ENCODE measurements around the gene DEFB124. TPM values are rescaled to one million over a fixed set of nuclear protein-coding genes. Genes with fewer than 3 reads are reported as not detected.

DEFB124 gene
- total RNA-seq, 4 donors from 2014 or later = not detected

DNA sequence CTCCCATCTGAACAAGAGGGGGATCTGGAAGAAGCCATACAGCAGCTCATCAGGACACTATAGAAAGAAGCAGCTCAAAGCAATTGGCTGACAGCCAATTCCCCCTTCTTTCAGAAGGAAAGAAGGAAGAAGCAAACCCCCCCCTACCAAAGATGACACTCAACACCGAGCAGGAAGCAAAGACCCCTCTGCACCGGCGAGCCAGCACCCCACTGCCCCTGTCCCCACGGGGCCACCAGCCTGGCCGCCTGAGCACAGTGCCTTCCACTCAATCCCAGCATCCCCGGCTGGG, 1.3 kb upstream of the DEFB124 start:
- Histone ChIP-seq H3K9me3 (no peaks in the 10 kb centered on the region), H3K36me3 (no peaks in the 10 kb centered on the region), H3K27me3 (peaks cover 21% of the 10 kb centered on the region), H3K4me1 (peaks cover 0 to 10% (median 3%) of the 10 kb centered on the region in 4 donors), H3K4me3 (peak overlapping the region in 1 of 4 donors; percentile 3), H3K27ac (peak overlapping the region; percentile 41 to 75 (median 63))
- DNase-seq = no peak
- in situ Hi-C loops (cut with MboI; ENCODE audit: low pct_ligation_motif_present in 1 of 4, low pct_unique_long_range_greater_than_20kb in 1 of 4, low sequenced_read_pairs in 3 of 4) = no loop called here
- 85% methylated on average over 6 of the region's 6 CpGs; no CpG with 5 or more reads in 1 of the 2 donors for WGBS, 2 donors (ENCODE audit: low coverage in 1 of 2)
- TF ChIP-seq, protein P1, sequence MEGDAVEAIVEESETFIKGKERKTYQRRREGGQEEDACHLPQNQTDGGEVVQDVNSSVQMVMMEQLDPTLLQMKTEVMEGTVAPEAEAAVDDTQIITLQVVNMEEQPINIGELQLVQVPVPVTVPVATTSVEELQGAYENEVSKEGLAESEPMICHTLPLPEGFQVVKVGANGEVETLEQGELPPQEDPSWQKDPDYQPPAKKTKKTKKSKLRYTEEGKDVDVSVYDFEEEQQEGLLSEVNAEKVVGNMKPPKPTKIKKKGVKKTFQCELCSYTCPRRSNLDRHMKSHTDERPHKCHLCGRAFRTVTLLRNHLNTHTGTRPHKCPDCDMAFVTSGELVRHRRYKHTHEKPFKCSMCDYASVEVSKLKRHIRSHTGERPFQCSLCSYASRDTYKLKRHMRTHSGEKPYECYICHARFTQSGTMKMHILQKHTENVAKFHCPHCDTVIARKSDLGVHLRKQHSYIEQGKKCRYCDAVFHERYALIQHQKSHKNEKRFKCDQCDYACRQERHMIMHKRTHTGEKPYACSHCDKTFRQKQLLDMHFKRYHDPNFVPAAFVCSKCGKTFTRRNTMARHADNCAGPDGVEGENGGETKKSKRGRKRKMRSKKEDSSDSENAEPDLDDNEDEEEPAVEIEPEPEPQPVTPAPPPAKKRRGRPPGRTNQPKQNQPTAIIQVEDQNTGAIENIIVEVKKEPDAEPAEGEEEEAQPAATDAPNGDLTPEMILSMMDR (IDR thresholded peaks at IDR 0.05) = no peak
- TF ChIP-seq POLR2A (IDR thresholded peaks at IDR 0.05) (no peak), EP300 (IDR thresholded peaks at IDR 0.05; ENCODE audit: low read depth) (no peak), POLR2AphosphoS5 (IDR thresholded peaks at IDR 0.05) (no peak)
- intact Hi-C loops (cut with DNase I; ENCODE audit: low total_unique reads) = no loop called here

DNA sequence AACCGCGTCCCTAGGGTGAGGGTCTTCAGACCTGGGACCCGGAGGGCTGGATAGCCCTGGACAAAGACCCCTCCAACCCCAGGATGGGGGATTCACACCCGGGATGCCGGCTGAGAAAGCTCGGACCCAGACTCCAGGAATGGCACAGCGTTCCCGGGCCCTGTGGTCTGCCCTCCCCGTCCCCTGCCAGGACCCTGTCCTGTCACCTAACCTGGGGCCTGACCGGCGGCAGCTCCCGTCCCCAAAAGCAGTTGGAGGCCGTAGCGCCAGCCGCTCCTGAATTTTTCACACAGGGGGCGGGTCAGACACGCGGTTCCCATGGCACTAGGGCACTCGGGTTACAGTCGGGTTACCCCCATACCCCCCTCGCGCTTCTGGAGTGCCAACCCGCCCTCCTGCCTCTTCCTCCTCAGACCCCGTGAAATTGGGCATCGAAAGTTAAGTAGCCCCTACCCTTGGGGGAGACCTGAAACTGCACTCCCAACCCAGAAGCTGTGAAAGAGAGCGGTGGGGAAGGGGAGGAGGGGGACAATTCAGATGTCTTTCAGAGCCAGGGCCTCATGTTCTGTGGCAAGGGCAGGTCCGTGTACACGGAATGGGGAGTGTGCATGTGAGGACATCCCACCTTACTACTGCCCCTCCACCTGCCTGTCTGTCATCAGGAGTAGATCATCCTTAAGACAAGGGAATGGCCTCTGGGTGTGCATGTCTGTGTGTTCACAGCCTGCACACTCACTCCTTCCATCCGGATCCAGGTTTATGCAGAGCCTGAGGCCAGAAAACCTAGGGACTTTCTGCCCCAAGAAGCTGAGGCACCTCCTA, 756 bp upstream of the DEFB124 start:
- WGBS, 2 donors (ENCODE audit: low coverage in 1 of 2) = 14% methylated on average over 29 of the region's 29 CpGs; no CpG with 5 or more reads in 1 of the 2 donors
- peaks cover 0 to 10% (median 3%) of the 10 kb centered on the region in 4 donors for H3K4me1 ChIP-seq
- intact Hi-C loops (cut with DNase I; ENCODE audit: low total_unique reads) (no loop called here), in situ Hi-C loops (cut with MboI; ENCODE audit: low pct_ligation_motif_present in 1 of 4, low pct_unique_long_range_greater_than_20kb in 1 of 4, low sequenced_read_pairs in 3 of 4) (no loop called here)
- peaks cover 21% of the 10 kb centered on the region for H3K27me3 ChIP-seq
- no peaks in the 10 kb centered on the region for H3K9me3 ChIP-seq
- H3K4me3 ChIP-seq = peak overlapping the region; percentile 16 to 53 (median 32)
- DNase-seq = no peak
- TF ChIP-seq POLR2A (IDR thresholded peaks at IDR 0.05) = no peak
- TF ChIP-seq EP300 (IDR thresholded peaks at IDR 0.05; ENCODE audit: low read depth) = no peak
- no peaks in the 10 kb centered on the region for H3K36me3 ChIP-seq
- peak overlapping the region; percentile 41 to 75 (median 63) for H3K27ac ChIP-seq

DNA sequence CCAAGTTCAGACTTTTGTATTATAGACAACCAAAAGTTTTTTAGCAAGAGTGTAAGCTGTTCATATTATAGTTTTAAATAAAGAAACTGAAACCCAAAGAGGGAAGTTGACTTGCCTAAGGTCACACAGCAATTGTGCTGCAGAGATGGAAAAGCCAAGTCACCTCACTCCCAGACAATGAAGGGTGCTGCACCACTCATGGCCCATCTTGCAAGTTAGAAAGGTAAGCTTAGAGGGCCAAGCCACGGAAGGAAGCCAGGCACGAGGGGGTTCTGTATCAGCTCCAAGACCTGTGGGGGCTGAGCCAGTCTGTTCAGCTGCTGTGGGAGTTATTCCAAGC, 860 bp downstream of the DEFB124 start:
- intact Hi-C loops (cut with DNase I; ENCODE audit: low total_unique reads) = no loop called here
- in situ Hi-C loops (cut with MboI; ENCODE audit: low pct_ligation_motif_present in 1 of 4, low pct_unique_long_range_greater_than_20kb in 1 of 4, low sequenced_read_pairs in 3 of 4) = no loop called here
- Histone ChIP-seq H3K9me3 (no peaks in the 10 kb centered on the region), H3K36me3 (no peaks in the 10 kb centered on the region), H3K4me3 (no peak overlapping the region), H3K27me3 (peaks cover 21% of the 10 kb centered on the region), H3K4me1 (peaks cover 0 to 10% (median 3%) of the 10 kb centered on the region in 4 donors), H3K27ac (peak overlapping the region in 1 of 4 donors; percentile 17)
- WGBS, 2 donors (ENCODE audit: low coverage in 1 of 2) = 71% methylated on average over 2 of the region's 2 CpGs; no CpG with 5 or more reads in 1 of the 2 donors
- TF ChIP-seq POLR2A (IDR thresholded peaks at IDR 0.05) (no peak), EP300 (IDR thresholded peaks at IDR 0.05; ENCODE audit: low read depth) (no peak), POLR2AphosphoS5 (IDR thresholded peaks at IDR 0.05) (no peak)
- TF ChIP-seq, protein P1 (IDR thresholded peaks at IDR 0.05) = no peak
- DNase-seq = no peak

DNA sequence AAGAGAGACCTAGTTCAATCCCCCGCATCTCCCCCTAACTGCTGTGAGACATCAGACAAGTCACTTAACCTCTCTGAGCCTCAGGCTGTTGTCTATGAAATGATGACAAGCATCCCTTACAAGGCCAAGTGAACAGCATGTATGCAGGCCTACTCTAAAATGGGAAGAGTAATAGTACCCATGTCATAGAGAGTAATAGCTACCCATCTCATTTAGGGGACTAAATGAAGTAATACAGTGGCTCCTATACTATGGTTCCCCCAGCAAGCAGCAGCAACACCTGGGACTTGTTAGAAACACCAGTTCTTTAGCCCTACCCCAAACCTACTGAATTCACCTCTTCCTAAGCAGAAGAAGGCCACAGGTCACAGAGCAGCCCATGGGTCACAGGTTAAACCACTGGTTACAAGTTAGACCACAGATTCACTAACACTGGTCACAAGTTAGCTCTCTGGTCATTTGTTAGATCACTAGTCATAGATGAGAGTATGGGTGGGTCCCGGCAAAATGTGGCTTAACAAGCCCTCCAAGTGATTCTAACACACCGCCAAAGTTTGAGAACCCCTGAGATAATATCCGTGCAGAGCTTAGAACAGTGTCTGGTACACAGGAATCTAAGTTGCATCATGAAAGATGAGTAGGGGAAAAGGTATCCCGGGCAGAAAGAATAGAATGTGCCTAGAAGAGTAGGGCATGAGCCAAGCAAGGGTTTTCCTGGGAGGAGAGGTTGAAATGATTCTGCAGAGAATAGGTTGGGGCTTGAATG, 1.4 kb downstream of the DEFB124 start:
- no peak overlapping the region for H3K27ac ChIP-seq

More for the DNA sequence above, 1.4 kb downstream of the DEFB124 start:
- intact Hi-C loops (cut with DNase I; ENCODE audit: low total_unique reads) (no loop called here), in situ Hi-C loops (cut with MboI; ENCODE audit: low pct_ligation_motif_present in 1 of 4, low pct_unique_long_range_greater_than_20kb in 1 of 4, low sequenced_read_pairs in 3 of 4) (no loop called here)
- 68 to 83% methylated on average over 2 to 5 of the region's 5 CpGs for WGBS, 2 donors (ENCODE audit: low coverage in 1 of 2)
- H3K27me3 ChIP-seq = peaks cover 21% of the 10 kb centered on the region
- peaks cover 0 to 10% (median 3%) of the 10 kb centered on the region in 4 donors for H3K4me1 ChIP-seq
- no peaks in the 10 kb centered on the region for H3K36me3 ChIP-seq
- H3K9me3 ChIP-seq = no peaks in the 10 kb centered on the region
- TF ChIP-seq EP300 (IDR thresholded peaks at IDR 0.05; ENCODE audit: low read depth) (no peak), POLR2A (IDR thresholded peaks at IDR 0.05) (no peak), POLR2AphosphoS5 (IDR thresholded peaks at IDR 0.05) (no peak)
- TF ChIP-seq, protein P1 (IDR thresholded peaks at IDR 0.05) = no peak
- no peak overlapping the region for H3K4me3 ChIP-seq
- DNase-seq = no peak

Measured in transverse colon (tissue), 4 donors.